ENCODE data around the gene HIPK2.

The HIPK2 gene

DNA sequence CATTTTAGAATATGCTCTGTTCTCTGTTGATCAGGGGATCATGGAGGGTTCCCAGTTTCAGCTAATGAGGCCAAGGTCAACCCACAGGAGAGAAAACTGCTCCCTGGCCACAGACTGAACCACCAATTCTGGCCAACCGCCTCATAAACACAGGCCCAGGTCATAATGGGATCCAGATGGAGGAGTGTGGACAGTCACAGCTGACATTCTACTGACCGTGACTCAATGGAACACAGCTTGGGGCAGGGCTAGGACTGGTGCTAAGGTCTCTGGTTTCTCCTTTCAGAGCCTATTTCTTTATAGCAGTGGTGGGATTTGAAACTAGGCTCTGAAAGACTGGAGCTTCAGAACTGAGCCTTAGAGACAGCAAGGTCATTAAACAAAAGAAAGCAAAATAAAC, 68.3 kb downstream of the HIPK2 start:
- ChIA-PET POLR2A (ENCODE audit: low non-redundant PET) (no interaction called here), CTCF (interaction anchor here (0.6 kb wide), 1 partner anchor 11 kb away, joined by 3 read pairs; no protein-coding TSS in a partner anchor)
- TF ChIP-seq, protein P1, sequence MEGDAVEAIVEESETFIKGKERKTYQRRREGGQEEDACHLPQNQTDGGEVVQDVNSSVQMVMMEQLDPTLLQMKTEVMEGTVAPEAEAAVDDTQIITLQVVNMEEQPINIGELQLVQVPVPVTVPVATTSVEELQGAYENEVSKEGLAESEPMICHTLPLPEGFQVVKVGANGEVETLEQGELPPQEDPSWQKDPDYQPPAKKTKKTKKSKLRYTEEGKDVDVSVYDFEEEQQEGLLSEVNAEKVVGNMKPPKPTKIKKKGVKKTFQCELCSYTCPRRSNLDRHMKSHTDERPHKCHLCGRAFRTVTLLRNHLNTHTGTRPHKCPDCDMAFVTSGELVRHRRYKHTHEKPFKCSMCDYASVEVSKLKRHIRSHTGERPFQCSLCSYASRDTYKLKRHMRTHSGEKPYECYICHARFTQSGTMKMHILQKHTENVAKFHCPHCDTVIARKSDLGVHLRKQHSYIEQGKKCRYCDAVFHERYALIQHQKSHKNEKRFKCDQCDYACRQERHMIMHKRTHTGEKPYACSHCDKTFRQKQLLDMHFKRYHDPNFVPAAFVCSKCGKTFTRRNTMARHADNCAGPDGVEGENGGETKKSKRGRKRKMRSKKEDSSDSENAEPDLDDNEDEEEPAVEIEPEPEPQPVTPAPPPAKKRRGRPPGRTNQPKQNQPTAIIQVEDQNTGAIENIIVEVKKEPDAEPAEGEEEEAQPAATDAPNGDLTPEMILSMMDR (conservative IDR thresholded peaks at IDR 0.05; ENCODE audit: low read depth) = no peak
- no peak for DNase-seq (ENCODE audit: low spot score)
- no peak overlapping the region for H3K27ac ChIP-seq

DNA sequence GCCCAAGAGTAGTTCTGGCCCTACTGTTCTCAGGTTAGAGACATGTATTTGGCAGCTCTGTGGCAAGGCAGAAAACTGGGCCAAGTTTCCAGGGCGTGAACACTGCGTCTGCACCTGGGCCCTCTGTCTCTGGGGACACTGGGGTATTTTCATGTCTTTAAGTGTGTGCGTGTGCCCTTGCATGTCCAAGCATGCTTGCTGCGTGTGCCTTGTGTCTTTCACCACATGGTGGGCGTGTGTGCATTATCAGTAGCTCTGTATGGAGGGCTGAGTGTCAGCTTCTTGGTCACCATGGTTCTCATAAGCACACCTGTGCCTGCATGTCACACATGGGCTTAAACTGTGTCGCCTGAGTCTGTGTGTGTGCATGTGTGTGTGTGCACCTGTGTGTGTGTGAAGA, 69.3 kb downstream of the HIPK2 start:
- peak overlapping the region; percentile 41 for H3K27ac ChIP-seq
- TF ChIP-seq, protein P1 (conservative IDR thresholded peaks at IDR 0.05; ENCODE audit: low read depth) = no peak
- POLR2A ChIA-PET (ENCODE audit: low non-redundant PET) = interaction anchor here (0.5 kb wide), 1 partner anchor 43 kb away, joined by 4 read pairs; no protein-coding TSS in a partner anchor
- CTCF ChIA-PET = no interaction called here
- no peak for DNase-seq (ENCODE audit: low spot score)

DNA sequence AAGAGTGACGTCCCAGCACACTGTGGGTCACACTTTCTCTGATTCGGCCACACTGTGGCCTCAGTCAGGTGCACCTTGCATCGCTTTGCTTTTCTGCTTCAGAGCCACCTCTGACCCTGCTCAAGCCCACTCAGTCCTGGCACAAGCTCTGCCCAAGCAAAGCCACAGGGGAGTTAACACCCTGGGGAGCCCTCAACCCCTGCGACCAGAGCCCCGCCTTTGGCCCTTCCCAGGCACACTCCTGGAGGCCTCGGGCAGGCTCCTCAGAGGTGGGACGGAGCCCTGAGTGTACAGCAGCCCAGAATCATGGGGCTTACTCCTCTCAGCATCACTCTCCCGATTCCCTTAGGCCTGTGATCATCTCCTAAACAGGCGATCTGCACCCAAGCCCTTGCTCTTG, 71.0 kb downstream of the HIPK2 start:
- no peak for DNase-seq (ENCODE audit: low spot score)
- TF ChIP-seq, protein P1 (conservative IDR thresholded peaks at IDR 0.05; ENCODE audit: low read depth) = no peak
- ChIA-PET CTCF (no interaction called here), POLR2A (ENCODE audit: low non-redundant PET) (no interaction called here)
- peak overlapping the region; percentile 41 for H3K27ac ChIP-seq

DNA sequence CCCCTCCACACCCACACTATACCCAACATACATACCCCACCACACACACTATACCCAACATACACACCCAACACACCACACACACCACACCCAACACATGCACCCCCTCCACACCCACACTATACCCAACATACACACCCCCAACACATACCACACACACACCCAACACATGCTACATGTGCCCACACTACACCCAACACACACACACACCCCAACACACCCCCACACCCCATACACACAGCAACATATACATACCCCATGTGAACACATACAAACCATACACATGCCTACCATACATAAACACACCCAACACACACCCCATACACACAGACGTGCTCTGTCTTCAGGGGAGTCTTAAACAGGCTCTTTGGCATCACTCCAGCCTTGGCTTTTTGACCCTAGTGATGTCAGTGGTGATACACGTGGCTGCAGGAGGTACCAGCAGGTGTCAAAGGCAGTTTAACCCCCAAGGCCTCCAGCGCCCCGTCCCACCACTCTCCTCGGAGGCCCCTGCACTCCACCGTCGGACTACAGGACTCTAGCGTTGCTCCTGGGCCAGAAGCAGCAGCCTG, 73.4 kb downstream of the HIPK2 start:
- ChIA-PET CTCF (interaction anchor here (0.5 kb wide), 1 partner anchor 15 kb away, joined by 3 read pairs; no protein-coding TSS in a partner anchor), POLR2A (ENCODE audit: low non-redundant PET) (no interaction called here)
- TF ChIP-seq, protein P1 (conservative IDR thresholded peaks at IDR 0.05; ENCODE audit: low read depth) = no peak
- no peak for DNase-seq (ENCODE audit: low spot score)
- H3K27ac ChIP-seq = peak overlapping the region; percentile 25

DNA sequence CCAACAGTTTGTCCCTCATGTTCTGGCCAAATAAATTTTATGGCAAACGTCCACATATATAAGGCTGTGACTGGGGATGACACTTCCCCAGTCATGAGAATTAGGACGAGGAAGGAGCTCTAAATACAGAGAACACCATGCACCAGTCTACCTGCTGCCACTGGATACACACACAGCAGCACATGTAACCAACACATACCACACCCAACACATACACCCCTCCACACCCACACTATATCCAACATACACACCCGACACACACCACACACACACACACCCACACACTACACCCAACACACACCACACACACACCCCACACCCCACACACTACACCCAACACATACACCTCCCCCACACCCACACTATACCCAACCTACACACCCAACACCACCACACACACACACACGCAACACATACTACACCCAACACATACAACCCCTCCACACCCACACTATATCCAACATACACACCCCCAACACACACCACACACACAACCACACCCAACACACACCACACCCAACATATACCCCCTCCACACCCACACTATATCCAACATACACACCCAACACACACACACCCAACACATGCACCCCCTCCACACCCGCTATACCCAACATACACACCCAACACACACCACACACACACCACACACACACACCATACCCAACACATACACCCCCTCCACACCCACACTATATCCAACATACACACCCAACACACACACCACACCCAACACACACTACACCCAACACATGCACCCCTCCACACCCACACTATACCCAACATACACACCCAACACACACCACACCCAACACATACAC, 74.1 kb downstream of the HIPK2 start:
- no peak for DNase-seq (ENCODE audit: low spot score)
- H3K27ac ChIP-seq = no peak overlapping the region; the same call in 1 of the 2 replicates
- ChIA-PET CTCF (no interaction called here), POLR2A (ENCODE audit: low non-redundant PET) (no interaction called here)
- TF ChIP-seq, protein P1 (conservative IDR thresholded peaks at IDR 0.05; ENCODE audit: low read depth) = no peak

DNA sequence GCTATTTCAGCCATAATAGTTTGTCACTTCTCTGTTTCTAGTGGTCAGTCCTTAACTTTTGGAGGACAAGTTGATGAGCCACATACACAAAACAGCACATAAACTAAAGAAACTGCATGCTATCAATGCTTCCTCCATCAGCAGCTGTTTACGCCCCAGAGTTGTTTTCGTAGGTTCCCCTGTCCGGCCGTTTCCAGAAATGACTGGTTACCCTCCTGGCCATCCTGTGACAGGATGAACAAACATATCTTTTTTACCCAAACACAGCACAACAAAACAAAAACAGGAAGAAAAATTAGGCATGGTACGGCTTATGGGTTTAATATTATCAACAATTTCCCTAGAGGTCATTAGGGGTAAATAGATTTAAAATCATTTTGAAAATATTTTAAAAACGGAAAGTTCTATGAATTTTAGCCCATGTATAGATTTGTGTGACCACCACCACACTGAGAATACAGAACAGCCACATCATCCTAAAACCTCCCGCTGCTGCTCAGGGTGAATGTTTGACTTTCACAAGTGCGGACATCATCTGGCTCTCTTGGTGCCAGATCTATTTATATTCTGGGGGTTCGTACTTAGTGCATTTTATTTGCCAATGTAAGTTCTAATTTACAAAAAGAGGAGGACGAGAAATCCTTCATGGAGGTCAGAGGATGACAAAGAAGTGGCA, 74.8 kb downstream of the HIPK2 start:
- ChIA-PET CTCF (interaction anchor here (0.6 kb wide), 1 partner anchor 63 kb away, joined by 4 read pairs; no protein-coding TSS in a partner anchor), POLR2A (ENCODE audit: low non-redundant PET) (no interaction called here)
- TF ChIP-seq, protein P1 (conservative IDR thresholded peaks at IDR 0.05; ENCODE audit: low read depth) = no peak
- DNase-seq (ENCODE audit: low spot score) = no peak
- H3K27ac ChIP-seq = peak overlapping the region; percentile 52
